ENCODE data around the gene MCOLN1. TPM values are rescaled to one million over a fixed set of nuclear protein-coding genes. Genes with fewer than 3 reads are reported as not detected.

The MCOLN1 gene
- total and polyA plus RNA-seq, 9 of the 15 experiments (the other 6 are each of a cell fraction or from before 2014, with no cell fraction given) = 0.25 to 15.4 (median 7.1) TPM

- TF ChIP-seq PHB2 (IDR thresholded peaks at IDR 0.05; ENCODE audit: low read depth) (no peak), GABPB2 (CRISPR knock-in tag; conservative IDR thresholded peaks at IDR 0.05) (no peak), MAFG (tag; conservative IDR thresholded peaks at IDR 0.05) (no peak), ZNF551 (CRISPR knock-in tag; IDR thresholded peaks at IDR 0.05) (no peak), RBM25 (IDR thresholded peaks at IDR 0.05; ENCODE audit: low read depth, low read length, severe bottlenecking) (peak; percentile 97), ZC3H8 (IDR thresholded peaks at IDR 0.05) (no peak), POLR2AphosphoS5 (IDR thresholded peaks at IDR 0.05; ENCODE audit: control insufficient read depth, insufficient read depth, low read depth, low read length) (no peak), ZNF165 (CRISPR knock-in tag; IDR thresholded peaks at IDR 0.05; ENCODE audit: borderline replicate concordance) (no peak), BRCA1 (IDR thresholded peaks at IDR 0.05) (no peak), BRCA1 (CRISPR knock-in tag; IDR thresholded peaks at IDR 0.05) (no peak), POLR2A (conservative IDR thresholded peaks at IDR 0.05) (no peak), ZNF384 (IDR thresholded peaks at IDR 0.05; ENCODE audit: low read depth, low read length) (no peak), SMARCA5 (IDR thresholded peaks at IDR 0.05) (0 out of 2 replicates have a peak, but pooled peaks have one; percentile 31), NFATC3 (IDR thresholded peaks at IDR 0.05) (no peak), NFYB (IDR thresholded peaks at IDR 0.05; ENCODE audit: extremely low read depth, insufficient read length) (no peak), ARNT (IDR thresholded peaks at IDR 0.05) (no peak), NCOR1 (IDR thresholded peaks at IDR 0.05) (no peak), SOX6 (IDR thresholded peaks at IDR 0.05) (no peak), BRD4 (IDR thresholded peaks at IDR 0.05) (no peak), SMARCB1 (IDR thresholded peaks at IDR 0.05; ENCODE audit: insufficient read length, low read depth) (no peak), PRDM10 (IDR thresholded peaks at IDR 0.05; ENCODE audit: partially characterized antibody) (no peak), HDAC2 (IDR thresholded peaks at IDR 0.05) (peak; percentile 43; the same call in 1 of the 2 replicates), ZNF408 (CRISPR knock-in tag; IDR thresholded peaks at IDR 0.05; ENCODE audit: low read depth) (no peak), CSDE1 (IDR thresholded peaks at IDR 0.05) (no peak), HCFC1 (IDR thresholded peaks at IDR 0.05; ENCODE audit: low read depth, low read length) (no peak)
- TF ChIP-seq, protein P1, sequence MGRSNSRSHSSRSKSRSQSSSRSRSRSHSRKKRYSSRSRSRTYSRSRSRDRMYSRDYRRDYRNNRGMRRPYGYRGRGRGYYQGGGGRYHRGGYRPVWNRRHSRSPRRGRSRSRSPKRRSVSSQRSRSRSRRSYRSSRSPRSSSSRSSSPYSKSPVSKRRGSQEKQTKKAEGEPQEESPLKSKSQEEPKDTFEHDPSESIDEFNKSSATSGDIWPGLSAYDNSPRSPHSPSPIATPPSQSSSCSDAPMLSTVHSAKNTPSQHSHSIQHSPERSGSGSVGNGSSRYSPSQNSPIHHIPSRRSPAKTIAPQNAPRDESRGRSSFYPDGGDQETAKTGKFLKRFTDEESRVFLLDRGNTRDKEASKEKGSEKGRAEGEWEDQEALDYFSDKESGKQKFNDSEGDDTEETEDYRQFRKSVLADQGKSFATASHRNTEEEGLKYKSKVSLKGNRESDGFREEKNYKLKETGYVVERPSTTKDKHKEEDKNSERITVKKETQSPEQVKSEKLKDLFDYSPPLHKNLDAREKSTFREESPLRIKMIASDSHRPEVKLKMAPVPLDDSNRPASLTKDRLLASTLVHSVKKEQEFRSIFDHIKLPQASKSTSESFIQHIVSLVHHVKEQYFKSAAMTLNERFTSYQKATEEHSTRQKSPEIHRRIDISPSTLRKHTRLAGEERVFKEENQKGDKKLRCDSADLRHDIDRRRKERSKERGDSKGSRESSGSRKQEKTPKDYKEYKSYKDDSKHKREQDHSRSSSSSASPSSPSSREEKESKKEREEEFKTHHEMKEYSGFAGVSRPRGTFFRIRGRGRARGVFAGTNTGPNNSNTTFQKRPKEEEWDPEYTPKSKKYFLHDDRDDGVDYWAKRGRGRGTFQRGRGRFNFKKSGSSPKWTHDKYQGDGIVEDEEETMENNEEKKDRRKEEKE (IDR thresholded peaks at IDR 0.05; ENCODE audit: borderline replicate concordance in 1 of 2, control insufficient read depth in 1 of 2, low read depth in 2 of 2, low read length in 1 of 2) = no peak
Observed at GRCh38 chr19:7502552-7502951, 19.9 kb upstream of the MCOLN1 start (continued).

Measured in K562 (cell line).